GM12873 (cell line): ENCODE data around the gene MBNL2.

Source experiments
- CTCF ChIP-seq: IDR thresholded peaks from 2 replicates; pipeline ENCODE4 v1.5.1; 2012; ENCODE audit warnings: low read depth, mild to moderate bottlenecking, moderate library complexity, low read length, control low read depth; ENCODE audit not compliant: insufficient read depth; ENCODE audit errors: missing control alignments

The MBNL2 gene

GRCh38 chr13:97256343-97256783, 34.2 kb downstream of the MBNL2 start:
- TF ChIP-seq CTCF: no peak

- TF ChIP-seq CTCF: no peak
These were observed 35.2 kb downstream of the MBNL2 start for GRCh38 chr13:97257228-97257755.

GRCh38 chr13:97257800-97258799, 36.0 kb downstream of the MBNL2 start:
- TF ChIP-seq CTCF: no peak

- TF ChIP-seq CTCF: no peak
These were observed 36.7 kb downstream of the MBNL2 start for GRCh38 chr13:97258801-97259200.

GRCh38 chr13:97259410-97259797, 37.3 kb downstream of the MBNL2 start:
- no peak for TF ChIP-seq CTCF

GRCh38 chr13:97259798-97260714, 37.9 kb downstream of the MBNL2 start:
- TF ChIP-seq CTCF: no peak
